ENCODE results near the gene ADRB1.

GRCh38 chr10:114078346-114078745 is 34.7 kb downstream of the ADRB1 start:
- TF ChIP-seq, protein P1, sequence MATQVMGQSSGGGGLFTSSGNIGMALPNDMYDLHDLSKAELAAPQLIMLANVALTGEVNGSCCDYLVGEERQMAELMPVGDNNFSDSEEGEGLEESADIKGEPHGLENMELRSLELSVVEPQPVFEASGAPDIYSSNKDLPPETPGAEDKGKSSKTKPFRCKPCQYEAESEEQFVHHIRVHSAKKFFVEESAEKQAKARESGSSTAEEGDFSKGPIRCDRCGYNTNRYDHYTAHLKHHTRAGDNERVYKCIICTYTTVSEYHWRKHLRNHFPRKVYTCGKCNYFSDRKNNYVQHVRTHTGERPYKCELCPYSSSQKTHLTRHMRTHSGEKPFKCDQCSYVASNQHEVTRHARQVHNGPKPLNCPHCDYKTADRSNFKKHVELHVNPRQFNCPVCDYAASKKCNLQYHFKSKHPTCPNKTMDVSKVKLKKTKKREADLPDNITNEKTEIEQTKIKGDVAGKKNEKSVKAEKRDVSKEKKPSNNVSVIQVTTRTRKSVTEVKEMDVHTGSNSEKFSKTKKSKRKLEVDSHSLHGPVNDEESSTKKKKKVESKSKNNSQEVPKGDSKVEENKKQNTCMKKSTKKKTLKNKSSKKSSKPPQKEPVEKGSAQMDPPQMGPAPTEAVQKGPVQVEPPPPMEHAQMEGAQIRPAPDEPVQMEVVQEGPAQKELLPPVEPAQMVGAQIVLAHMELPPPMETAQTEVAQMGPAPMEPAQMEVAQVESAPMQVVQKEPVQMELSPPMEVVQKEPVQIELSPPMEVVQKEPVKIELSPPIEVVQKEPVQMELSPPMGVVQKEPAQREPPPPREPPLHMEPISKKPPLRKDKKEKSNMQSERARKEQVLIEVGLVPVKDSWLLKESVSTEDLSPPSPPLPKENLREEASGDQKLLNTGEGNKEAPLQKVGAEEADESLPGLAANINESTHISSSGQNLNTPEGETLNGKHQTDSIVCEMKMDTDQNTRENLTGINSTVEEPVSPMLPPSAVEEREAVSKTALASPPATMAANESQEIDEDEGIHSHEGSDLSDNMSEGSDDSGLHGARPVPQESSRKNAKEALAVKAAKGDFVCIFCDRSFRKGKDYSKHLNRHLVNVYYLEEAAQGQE (IDR thresholded peaks at IDR 0.05; ENCODE audit: insufficient read depth in 1 of 2, low read depth in 2 of 2, low read length in 2 of 2) = no peak
- no peak for TF ChIP-seq POLR2AphosphoS5 (IDR thresholded peaks at IDR 0.05; ENCODE audit: low read depth, low read length)

Measured in PFSK-1 (cell line).